ENCODE results near the gene IL1R2. TPM values are rescaled to one million over a fixed set of nuclear protein-coding genes. Genes with fewer than 3 reads are reported as not detected.
A peak's percentile ranks its signal among the peaks of the same experiment; 100 is the strongest.

Gene IL1R2
- total RNA-seq, 4 donors from 2014 or later: 1.1 to 25.2 (median 10.0) TPM

- Histone ChIP-seq H3K4me3 (no peak overlapping the region), H3K36me3 (no peaks in the 10 kb centered on the region), H3K9me3 (no peaks in the 10 kb centered on the region), H3K27ac (no peak overlapping the region), H3K27me3 (no peaks in the 10 kb centered on the region), H3K4me1 (peaks cover 0 to 8% (median 0%) of the 10 kb centered on the region in 3 donors)
- TF ChIP-seq POLR2A (IDR thresholded peaks at IDR 0.05) (no peak), POLR2AphosphoS5 (IDR thresholded peaks at IDR 0.05) (no peak), CTCF (IDR thresholded peaks at IDR 0.05) (no peak), EP300 (IDR thresholded peaks at IDR 0.05) (no peak)
- 72 to 76% methylated on average over 5 to 9 of the region's 9 CpGs for WGBS, 2 donors (ENCODE audit: low coverage in 1 of 2)
- no peak for ATAC-seq
Measured at GRCh38 chr2:101986804-101987740, 4.7 kb upstream of the IL1R2 start.

- no peak overlapping the region for H3K4me3 ChIP-seq
- H3K4me1 ChIP-seq: peaks cover 0 to 8% (median 0%) of the 10 kb centered on the region in 3 donors
- no peaks in the 10 kb centered on the region for H3K9me3 ChIP-seq
- H3K36me3 ChIP-seq: no peaks in the 10 kb centered on the region
- 96% methylated on average over 5 of the region's 5 CpGs; no CpG with 5 or more reads in 1 of the 2 donors for WGBS, 2 donors (ENCODE audit: low coverage in 1 of 2)
- ATAC-seq: no peak
- no peak for TF ChIP-seq POLR2AphosphoS5 (IDR thresholded peaks at IDR 0.05)
- no peak for TF ChIP-seq EP300 (IDR thresholded peaks at IDR 0.05)
- no peak for TF ChIP-seq POLR2A (IDR thresholded peaks at IDR 0.05)
- no peak for TF ChIP-seq CTCF (IDR thresholded peaks at IDR 0.05)
- no peaks in the 10 kb centered on the region for H3K27me3 ChIP-seq
- no peak overlapping the region for H3K27ac ChIP-seq
Measured at GRCh38 chr2:101987832-101988231, 3.9 kb upstream of the IL1R2 start.

- no peak for ATAC-seq
- no peak for TF ChIP-seq POLR2AphosphoS5 (IDR thresholded peaks at IDR 0.05)
- no peak for TF ChIP-seq CTCF (IDR thresholded peaks at IDR 0.05)
- TF ChIP-seq POLR2A (IDR thresholded peaks at IDR 0.05): no peak
- no peak for TF ChIP-seq EP300 (IDR thresholded peaks at IDR 0.05)
- peaks cover 0 to 5% (median 0%) of the 10 kb centered on the region in 3 donors for H3K4me1 ChIP-seq
- H3K27me3 ChIP-seq: no peaks in the 10 kb centered on the region
- H3K9me3 ChIP-seq: no peaks in the 10 kb centered on the region
- peak overlapping the region in 1 of 4 donors; percentile 49 for H3K27ac ChIP-seq
- 67 to 83% methylated on average over 1 to 3 of the region's 7 CpGs for WGBS, 2 donors (ENCODE audit: low coverage in 1 of 2)
- H3K4me3 ChIP-seq: no peak overlapping the region
- no peaks in the 10 kb centered on the region for H3K36me3 ChIP-seq
Measured at GRCh38 chr2:101988541-101988940, 3.2 kb upstream of the IL1R2 start.

- no peaks in the 10 kb centered on the region for H3K9me3 ChIP-seq
- no peaks in the 10 kb centered on the region for H3K4me1 ChIP-seq
- no peak overlapping the region for H3K27ac ChIP-seq
- H3K4me3 ChIP-seq: no peak overlapping the region
- H3K27me3 ChIP-seq: peaks cover 8% of the 10 kb centered on the region
- H3K36me3 ChIP-seq: no peaks in the 10 kb centered on the region
- WGBS, 2 donors (ENCODE audit: low coverage in 1 of 2): 70 to 100% methylated on average over 2 to 8 of the region's 8 CpGs
- TF ChIP-seq CTCF (IDR thresholded peaks at IDR 0.05): no peak
- no peak for TF ChIP-seq POLR2A (IDR thresholded peaks at IDR 0.05)
- TF ChIP-seq EP300 (IDR thresholded peaks at IDR 0.05): no peak
- peak; percentile 21 for TF ChIP-seq POLR2AphosphoS5 (IDR thresholded peaks at IDR 0.05)
- ATAC-seq: no peak
Measured at GRCh38 chr2:101989740-101990460, 1.9 kb upstream of the IL1R2 start.
